Measurements from ENCODE around the gene ZMIZ1.

Gene ZMIZ1

GRCh38 chr10:79148452-79149344, 79.9 kb downstream of the ZMIZ1 start:
- no peaks in the 10 kb centered on the region for H3K27me3 ChIP-seq (ENCODE audit: control insufficient read depth in 5 of 5, insufficient read depth in 4 of 5, low read length in 5 of 5)
- H3K4me1 ChIP-seq (ENCODE audit: control insufficient read depth in 5 of 5, insufficient read depth in 5 of 5, low read length in 5 of 5): peaks cover 41 to 100% (median 98%) of the 10 kb centered on the region in 5 donors
- peak overlapping the region in 4 of 5 donors; percentile 13 to 38 (median 32) for H3K4me3 ChIP-seq (ENCODE audit: low read depth in 1 of 5, low read length in 5 of 5)
- H3K9ac ChIP-seq (ENCODE audit: low read length in 5 of 5): peak overlapping the region; percentile 68 to 94 (median 80)
- H3K9me3 ChIP-seq (ENCODE audit: control insufficient read depth in 5 of 5, low read length in 5 of 5): no peaks in the 10 kb centered on the region
- peak overlapping the region; percentile 99 for H3K27ac ChIP-seq (ENCODE audit: low read depth, low read length)
- peaks cover 0 to 11% (median 7%) of the 10 kb centered on the region in 5 donors for H3K36me3 ChIP-seq (ENCODE audit: control insufficient read depth in 5 of 5, insufficient read depth in 5 of 5, low read length in 5 of 5)

DNA sequence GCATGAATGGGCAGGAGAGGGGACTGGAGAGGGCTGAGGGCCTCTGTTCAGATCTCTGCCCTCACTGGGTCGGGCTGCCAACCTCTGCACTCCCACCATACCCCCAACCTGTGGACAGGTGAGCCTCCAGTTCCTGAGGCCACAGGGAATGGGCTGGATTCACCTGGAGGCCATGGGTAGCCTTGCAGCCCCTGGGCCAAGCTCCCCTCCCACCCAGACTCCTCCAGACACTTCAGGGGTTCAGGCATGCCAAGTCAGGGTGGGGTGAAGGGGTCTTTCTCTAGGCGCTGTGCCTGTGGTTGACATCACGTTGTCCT, 80.5 kb downstream of the ZMIZ1 start:
- Histone ChIP-seq H3K4me1 (ENCODE audit: control insufficient read depth in 5 of 5, insufficient read depth in 5 of 5, low read length in 5 of 5) (peaks cover 41 to 100% (median 98%) of the 10 kb centered on the region in 5 donors), H3K9me3 (ENCODE audit: control insufficient read depth in 5 of 5, low read length in 5 of 5) (no peaks in the 10 kb centered on the region), H3K9ac (ENCODE audit: low read length in 5 of 5) (peak overlapping the region; percentile 68 to 94 (median 80)), H3K36me3 (ENCODE audit: control insufficient read depth in 5 of 5, insufficient read depth in 5 of 5, low read length in 5 of 5) (peaks cover 0 to 7% (median 1%) of the 10 kb centered on the region in 5 donors), H3K4me3 (ENCODE audit: low read depth in 1 of 5, low read length in 5 of 5) (peak overlapping the region in 4 of 5 donors; percentile 13 to 38 (median 32)), H3K27me3 (ENCODE audit: control insufficient read depth in 5 of 5, insufficient read depth in 4 of 5, low read length in 5 of 5) (no peaks in the 10 kb centered on the region), H3K27ac (ENCODE audit: low read depth, low read length) (peak overlapping the region; percentile 99)

GRCh38 chr10:79149662-79150443, 81.1 kb downstream of the ZMIZ1 start:
- H3K4me3 ChIP-seq (ENCODE audit: low read depth in 1 of 5, low read length in 5 of 5): peak overlapping the region in 3 of 5 donors; percentile 13 to 34 (median 31)
- no peaks in the 10 kb centered on the region for H3K27me3 ChIP-seq (ENCODE audit: control insufficient read depth in 5 of 5, insufficient read depth in 4 of 5, low read length in 5 of 5)
- peak overlapping the region; percentile 68 to 94 (median 80) for H3K9ac ChIP-seq (ENCODE audit: low read length in 5 of 5)
- peaks cover 0 to 7% (median 0%) of the 10 kb centered on the region in 5 donors for H3K36me3 ChIP-seq (ENCODE audit: control insufficient read depth in 5 of 5, insufficient read depth in 5 of 5, low read length in 5 of 5)
- H3K4me1 ChIP-seq (ENCODE audit: control insufficient read depth in 5 of 5, insufficient read depth in 5 of 5, low read length in 5 of 5): peaks cover 42 to 100% (median 99%) of the 10 kb centered on the region in 5 donors
- H3K9me3 ChIP-seq (ENCODE audit: control insufficient read depth in 5 of 5, low read length in 5 of 5): no peaks in the 10 kb centered on the region
- peak overlapping the region; percentile 99 for H3K27ac ChIP-seq (ENCODE audit: low read depth, low read length)

GRCh38 chr10:79150444-79150754, 81.6 kb downstream of the ZMIZ1 start:
- Histone ChIP-seq H3K9ac (ENCODE audit: low read length in 5 of 5) (peak overlapping the region; percentile 10 to 80 (median 69)), H3K27me3 (ENCODE audit: control insufficient read depth in 5 of 5, insufficient read depth in 4 of 5, low read length in 5 of 5) (no peaks in the 10 kb centered on the region), H3K9me3 (ENCODE audit: control insufficient read depth in 5 of 5, low read length in 5 of 5) (no peaks in the 10 kb centered on the region), H3K4me3 (ENCODE audit: low read depth in 1 of 5, low read length in 5 of 5) (no peak overlapping the region), H3K36me3 (ENCODE audit: control insufficient read depth in 5 of 5, insufficient read depth in 5 of 5, low read length in 5 of 5) (peaks cover 0 to 7% (median 0%) of the 10 kb centered on the region in 5 donors), H3K27ac (ENCODE audit: low read depth, low read length) (peak overlapping the region; percentile 99), H3K4me1 (ENCODE audit: control insufficient read depth in 5 of 5, insufficient read depth in 5 of 5, low read length in 5 of 5) (peaks cover 47 to 100% (median 99%) of the 10 kb centered on the region in 5 donors)

- Histone ChIP-seq H3K9ac (ENCODE audit: low read length in 5 of 5) (peak overlapping the region in 2 of 5 donors; percentile 25 to 57), H3K27ac (ENCODE audit: low read depth, low read length) (peak overlapping the region; percentile 99), H3K4me1 (ENCODE audit: control insufficient read depth in 5 of 5, insufficient read depth in 5 of 5, low read length in 5 of 5) (peaks cover 39 to 100% (median 98%) of the 10 kb centered on the region in 5 donors), H3K27me3 (ENCODE audit: control insufficient read depth in 5 of 5, insufficient read depth in 4 of 5, low read length in 5 of 5) (no peaks in the 10 kb centered on the region), H3K36me3 (ENCODE audit: control insufficient read depth in 5 of 5, insufficient read depth in 5 of 5, low read length in 5 of 5) (peaks cover 0 to 7% (median 0%) of the 10 kb centered on the region in 5 donors), H3K9me3 (ENCODE audit: control insufficient read depth in 5 of 5, low read length in 5 of 5) (no peaks in the 10 kb centered on the region), H3K4me3 (ENCODE audit: low read depth in 1 of 5, low read length in 5 of 5) (no peak overlapping the region)
Measured at GRCh38 chr10:79152423-79152817, 83.7 kb downstream of the ZMIZ1 start.

GRCh38 chr10:79153745-79154144, 85.0 kb downstream of the ZMIZ1 start:
- H3K9ac ChIP-seq (ENCODE audit: low read length in 5 of 5): peak overlapping the region in 4 of 5 donors; percentile 9 to 37 (median 22)
- H3K4me1 ChIP-seq (ENCODE audit: control insufficient read depth in 5 of 5, insufficient read depth in 5 of 5, low read length in 5 of 5): peaks cover 37 to 100% (median 98%) of the 10 kb centered on the region in 5 donors
- H3K27ac ChIP-seq (ENCODE audit: low read depth, low read length): peak overlapping the region; percentile 99
- no peaks in the 10 kb centered on the region for H3K27me3 ChIP-seq (ENCODE audit: control insufficient read depth in 5 of 5, insufficient read depth in 4 of 5, low read length in 5 of 5)
- H3K36me3 ChIP-seq (ENCODE audit: control insufficient read depth in 5 of 5, insufficient read depth in 5 of 5, low read length in 5 of 5): peaks cover 0 to 7% (median 0%) of the 10 kb centered on the region in 5 donors
- H3K4me3 ChIP-seq (ENCODE audit: low read depth in 1 of 5, low read length in 5 of 5): no peak overlapping the region
- H3K9me3 ChIP-seq (ENCODE audit: control insufficient read depth in 5 of 5, low read length in 5 of 5): no peaks in the 10 kb centered on the region

- no peaks in the 10 kb centered on the region for H3K27me3 ChIP-seq (ENCODE audit: control insufficient read depth in 5 of 5, insufficient read depth in 4 of 5, low read length in 5 of 5)
- H3K4me3 ChIP-seq (ENCODE audit: low read depth in 1 of 5, low read length in 5 of 5): peak overlapping the region in 1 of 5 donors; percentile 2
- peak overlapping the region; percentile 99 for H3K27ac ChIP-seq (ENCODE audit: low read depth, low read length)
- no peaks in the 10 kb centered on the region for H3K9me3 ChIP-seq (ENCODE audit: control insufficient read depth in 5 of 5, low read length in 5 of 5)
- peak overlapping the region in 3 of 5 donors; percentile 9 to 30 (median 9) for H3K9ac ChIP-seq (ENCODE audit: low read length in 5 of 5)
- peaks cover 0 to 7% (median 0%) of the 10 kb centered on the region in 5 donors for H3K36me3 ChIP-seq (ENCODE audit: control insufficient read depth in 5 of 5, insufficient read depth in 5 of 5, low read length in 5 of 5)
- H3K4me1 ChIP-seq (ENCODE audit: control insufficient read depth in 5 of 5, insufficient read depth in 5 of 5, low read length in 5 of 5): peaks cover 39 to 100% (median 98%) of the 10 kb centered on the region in 5 donors
Measured at GRCh38 chr10:79155301-79156081, 86.7 kb downstream of the ZMIZ1 start.

GRCh38 chr10:79156334-79157274, 87.8 kb downstream of the ZMIZ1 start:
- H3K4me3 ChIP-seq (ENCODE audit: low read depth in 1 of 5, low read length in 5 of 5): no peak overlapping the region
- no peaks in the 10 kb centered on the region for H3K9me3 ChIP-seq (ENCODE audit: control insufficient read depth in 5 of 5, low read length in 5 of 5)
- H3K4me1 ChIP-seq (ENCODE audit: control insufficient read depth in 5 of 5, insufficient read depth in 5 of 5, low read length in 5 of 5): peaks cover 40 to 100% (median 98%) of the 10 kb centered on the region in 5 donors
- H3K27me3 ChIP-seq (ENCODE audit: control insufficient read depth in 5 of 5, insufficient read depth in 4 of 5, low read length in 5 of 5): no peaks in the 10 kb centered on the region
- peak overlapping the region; percentile 99 for H3K27ac ChIP-seq (ENCODE audit: low read depth, low read length)
- peak overlapping the region in 4 of 5 donors; percentile 27 to 70 (median 60) for H3K9ac ChIP-seq (ENCODE audit: low read length in 5 of 5)
- peaks cover 0 to 7% (median under 1%) of the 10 kb centered on the region in 5 donors for H3K36me3 ChIP-seq (ENCODE audit: control insufficient read depth in 5 of 5, insufficient read depth in 5 of 5, low read length in 5 of 5)

DNA sequence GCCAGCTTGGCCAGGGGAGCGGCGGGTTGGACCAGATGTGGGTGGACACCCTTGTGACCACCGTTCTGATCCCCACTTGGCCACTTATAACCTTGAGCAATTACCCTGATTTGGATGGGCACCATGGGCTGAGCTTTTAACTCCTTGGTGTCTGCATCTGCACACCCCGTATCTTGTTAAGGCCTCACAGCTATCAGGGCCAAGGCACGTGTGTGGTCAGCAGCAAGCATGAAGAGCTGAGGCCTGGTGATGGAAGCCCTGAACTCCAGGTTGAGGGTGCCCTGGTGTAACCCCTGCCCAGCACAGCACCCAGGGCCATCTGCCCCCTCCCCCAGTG, 89.2 kb downstream of the ZMIZ1 start:
- peaks cover 0 to 17% (median 14%) of the 10 kb centered on the region in 5 donors for H3K36me3 ChIP-seq (ENCODE audit: control insufficient read depth in 5 of 5, insufficient read depth in 5 of 5, low read length in 5 of 5)
- H3K27ac ChIP-seq (ENCODE audit: low read depth, low read length): peak overlapping the region; percentile 99
- peak overlapping the region in 2 of 5 donors; percentile 6 to 70 for H3K9ac ChIP-seq (ENCODE audit: low read length in 5 of 5)
- no peaks in the 10 kb centered on the region for H3K9me3 ChIP-seq (ENCODE audit: control insufficient read depth in 5 of 5, low read length in 5 of 5)
- H3K27me3 ChIP-seq (ENCODE audit: control insufficient read depth in 5 of 5, insufficient read depth in 4 of 5, low read length in 5 of 5): no peaks in the 10 kb centered on the region
- H3K4me3 ChIP-seq (ENCODE audit: low read depth in 1 of 5, low read length in 5 of 5): no peak overlapping the region
- H3K4me1 ChIP-seq (ENCODE audit: control insufficient read depth in 5 of 5, insufficient read depth in 5 of 5, low read length in 5 of 5): peaks cover 40 to 100% (median 99%) of the 10 kb centered on the region in 5 donors
